ENCODE measurements around the gene IP6K1.
"Not testable (repeated sequence)": the region's sequence is repeated elsewhere in the genome, so short reads cannot be mapped to it uniquely, and the experiment has no call there.

DNA sequence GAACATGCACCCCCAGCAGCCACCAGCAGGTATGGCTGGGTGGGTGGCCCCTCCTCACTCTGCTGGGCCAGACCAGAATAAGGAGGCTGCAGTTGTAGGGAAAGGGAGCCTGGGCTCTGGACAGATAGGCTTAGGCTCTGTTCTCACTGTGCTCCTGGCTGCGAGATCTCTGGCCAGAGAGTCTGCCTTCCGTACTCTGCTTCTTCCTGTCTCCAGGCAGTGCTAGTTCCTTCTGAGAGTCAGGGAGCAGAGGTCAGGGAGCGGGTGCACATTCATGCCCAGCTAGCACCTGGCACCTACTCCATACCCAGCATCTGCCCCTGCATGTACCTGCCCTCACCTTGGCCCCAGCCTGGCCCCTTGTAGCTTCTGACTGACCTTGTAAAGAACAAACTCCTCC is 94.9 kb downstream of the IP6K1 start:
- TF ChIP-seq, protein P1, sequence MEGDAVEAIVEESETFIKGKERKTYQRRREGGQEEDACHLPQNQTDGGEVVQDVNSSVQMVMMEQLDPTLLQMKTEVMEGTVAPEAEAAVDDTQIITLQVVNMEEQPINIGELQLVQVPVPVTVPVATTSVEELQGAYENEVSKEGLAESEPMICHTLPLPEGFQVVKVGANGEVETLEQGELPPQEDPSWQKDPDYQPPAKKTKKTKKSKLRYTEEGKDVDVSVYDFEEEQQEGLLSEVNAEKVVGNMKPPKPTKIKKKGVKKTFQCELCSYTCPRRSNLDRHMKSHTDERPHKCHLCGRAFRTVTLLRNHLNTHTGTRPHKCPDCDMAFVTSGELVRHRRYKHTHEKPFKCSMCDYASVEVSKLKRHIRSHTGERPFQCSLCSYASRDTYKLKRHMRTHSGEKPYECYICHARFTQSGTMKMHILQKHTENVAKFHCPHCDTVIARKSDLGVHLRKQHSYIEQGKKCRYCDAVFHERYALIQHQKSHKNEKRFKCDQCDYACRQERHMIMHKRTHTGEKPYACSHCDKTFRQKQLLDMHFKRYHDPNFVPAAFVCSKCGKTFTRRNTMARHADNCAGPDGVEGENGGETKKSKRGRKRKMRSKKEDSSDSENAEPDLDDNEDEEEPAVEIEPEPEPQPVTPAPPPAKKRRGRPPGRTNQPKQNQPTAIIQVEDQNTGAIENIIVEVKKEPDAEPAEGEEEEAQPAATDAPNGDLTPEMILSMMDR (conservative IDR thresholded peaks at IDR 0.05): not testable (repeated sequence)
- not testable (repeated sequence) for TF ChIP-seq ZFX (IDR thresholded peaks at IDR 0.05)
